Activated naive CD4-positive, alpha-beta T cell treated with anti-CD3 and anti-CD28 coated beads, Interleukin-2, amount 50 U/mL, for 72 hours (primary cell): Measurements from ENCODE around the gene PAFAH1B2. TPM values are rescaled to one million over a fixed set of nuclear protein-coding genes. Genes with fewer than 3 reads are reported as not detected.
"Not testable (repeated sequence)": the region's sequence is repeated elsewhere in the genome, so short reads cannot be mapped to it uniquely, and the experiment has no call there.

Source experiments
- ATAC-seq, 2 donors: fragments of 150-1000 bp; cut with Tn5 transposase; 2 replicates each; pipeline ENCODE4 v1.10.0; 2021; ENCODE audit warnings: mild to moderate bottlenecking in 2 of 2, moderate library complexity in 2 of 2
- DNase-seq, 2 donors: peaks; one replicate each; pipeline ENCODE4 v3.0.0; 2021 to 2022; ENCODE audit warnings: low spot score in 2 of 2
- H3K27ac Mint-ChIP-seq, 2 donors: one replicate each; pipeline ENCODE4 v1.8.0; 2022; ENCODE audit warnings: mild to moderate bottlenecking in 2 of 2, mixed read lengths in 2 of 2
- H3K36me3 Mint-ChIP-seq, 2 donors: one replicate each; pipeline ENCODE4 v1.8.0; 2022; ENCODE audit warnings: mixed read lengths in 2 of 2
- H3K9me3 Mint-ChIP-seq, 2 donors: one replicate each; pipeline ENCODE4 v1.8.0; 2022; ENCODE audit warnings: mixed read lengths in 2 of 2
- total RNA-seq, 2 donors: library from RNA; stranded (reverse); gene quantifications; one replicate each; pipeline ENCODE4 v1.2.3, GENCODE V29; 2022

PAFAH1B2 gene
- total RNA-seq, 2 donors from 2014 or later: 63.4 to 64.5 TPM

GRCh38 chr11:117179048-117179999, 35.2 kb downstream of the PAFAH1B2 start:
- H3K27ac Mint-ChIP-seq: peak overlapping the region; percentile 87 to 91
- no peaks in the 10 kb centered on the region for H3K9me3 Mint-ChIP-seq
- DNase-seq: peak; percentile 62 to 71
- peak; percentile 43 to 66 for ATAC-seq
- H3K36me3 Mint-ChIP-seq: peaks cover 6 to 7% of the 10 kb centered on the region in 2 donors

GRCh38 chr11:117180020-117180419, 35.9 kb downstream of the PAFAH1B2 start:
- H3K9me3 Mint-ChIP-seq: no peaks in the 10 kb centered on the region
- no peak for ATAC-seq

GRCh38 chr11:117180661-117181585, 36.8 kb downstream of the PAFAH1B2 start:
- peaks cover 6 to 7% of the 10 kb centered on the region in 2 donors for H3K36me3 Mint-ChIP-seq
- ATAC-seq: peak; percentile 13 to 51
- peak overlapping the region; percentile 84 to 87 for H3K27ac Mint-ChIP-seq
- peak; percentile 51 to 65 for DNase-seq
- H3K9me3 Mint-ChIP-seq: no peaks in the 10 kb centered on the region

More at GRCh38 chr11:117180020-117180419, 35.9 kb downstream of the PAFAH1B2 start:
- peak overlapping the region; percentile 87 to 91 for H3K27ac Mint-ChIP-seq
- no peak for DNase-seq
- H3K36me3 Mint-ChIP-seq: peaks cover 6 to 7% of the 10 kb centered on the region in 2 donors

GRCh38 chr11:117181586-117182550, 37.8 kb downstream of the PAFAH1B2 start:
- DNase-seq: no peak
- Mint-ChIP-seq H3K27ac (no peak overlapping the region), H3K36me3 (peaks cover 6 to 7% of the 10 kb centered on the region in 2 donors), H3K9me3 (no peaks in the 10 kb centered on the region)
- no peak for ATAC-seq

- peaks cover 6 to 7% of the 10 kb centered on the region in 2 donors for H3K36me3 Mint-ChIP-seq
- no peaks in the 10 kb centered on the region for H3K9me3 Mint-ChIP-seq
- DNase-seq: no peak
- H3K27ac Mint-ChIP-seq: no peak overlapping the region
- ATAC-seq: no peak
Observed at GRCh38 chr11:117182551-117182935, 38.5 kb downstream of the PAFAH1B2 start.

GRCh38 chr11:117183178-117183577, 39.1 kb downstream of the PAFAH1B2 start:
- DNase-seq, H3K9me3 Mint-ChIP-seq, ATAC-seq, H3K36me3 Mint-ChIP-seq: not testable (repeated sequence)
- peak overlapping the region in 1 of 2 donors; percentile 9 for H3K27ac Mint-ChIP-seq

GRCh38 chr11:117183724-117184349, 39.8 kb downstream of the PAFAH1B2 start:
- Mint-ChIP-seq H3K9me3 (no peaks in the 10 kb centered on the region), H3K27ac (no peak overlapping the region), H3K36me3 (peaks cover 6 to 7% of the 10 kb centered on the region in 2 donors)
- ATAC-seq (no peak), DNase-seq (no peak)

- ATAC-seq: no peak
- H3K36me3 Mint-ChIP-seq: no peaks in the 10 kb centered on the region
- H3K9me3 Mint-ChIP-seq: no peaks in the 10 kb centered on the region
- H3K27ac Mint-ChIP-seq: peak overlapping the region; percentile 7 to 51
- DNase-seq: peak in 1 of 2 donors; percentile 16
Observed at GRCh38 chr11:117185736-117186430, 41.8 kb downstream of the PAFAH1B2 start.

GRCh38 chr11:117186431-117186761, 42.3 kb downstream of the PAFAH1B2 start:
- DNase-seq (no peak), ATAC-seq (no peak)
- Mint-ChIP-seq H3K36me3 (no peaks in the 10 kb centered on the region), H3K9me3 (no peaks in the 10 kb centered on the region), H3K27ac (peak overlapping the region in 1 of 2 donors; percentile 51)

GRCh38 chr11:117187007-117187406, 42.9 kb downstream of the PAFAH1B2 start:
- Mint-ChIP-seq H3K9me3 (no peaks in the 10 kb centered on the region), H3K27ac (peak overlapping the region in 1 of 2 donors; percentile 88), H3K36me3 (no peaks in the 10 kb centered on the region)
- ATAC-seq (no peak), DNase-seq (peak in 1 of 2 donors; percentile 6)

- ATAC-seq (no peak), DNase-seq (peak in 1 of 2 donors; percentile 18)
- H3K36me3 Mint-ChIP-seq: no peaks in the 10 kb centered on the region
- H3K27ac Mint-ChIP-seq: peak overlapping the region in 1 of 2 donors; percentile 88
- no peaks in the 10 kb centered on the region for H3K9me3 Mint-ChIP-seq
Observed at GRCh38 chr11:117187428-117187798, 43.3 kb downstream of the PAFAH1B2 start.

- no peaks in the 10 kb centered on the region for H3K36me3 Mint-ChIP-seq
- no peak for ATAC-seq
- DNase-seq: no peak
- H3K27ac Mint-ChIP-seq: peak overlapping the region in 1 of 2 donors; percentile 9
- H3K9me3 Mint-ChIP-seq: no peaks in the 10 kb centered on the region
Observed at GRCh38 chr11:117187799-117188481, 43.9 kb downstream of the PAFAH1B2 start.

GRCh38 chr11:117188620-117189081, 44.6 kb downstream of the PAFAH1B2 start:
- ATAC-seq: no peak
- Mint-ChIP-seq H3K27ac (peak overlapping the region; percentile 9 to 45), H3K36me3 (no peaks in the 10 kb centered on the region), H3K9me3 (no peaks in the 10 kb centered on the region)
- no peak for DNase-seq

GRCh38 chr11:117189191-117189940, 45.3 kb downstream of the PAFAH1B2 start:
- H3K9me3 Mint-ChIP-seq: no peaks in the 10 kb centered on the region
- H3K27ac Mint-ChIP-seq: peak overlapping the region in 1 of 2 donors; percentile 45
- DNase-seq (no peak), ATAC-seq (no peak)
- no peaks in the 10 kb centered on the region for H3K36me3 Mint-ChIP-seq
